ENCODE results near the gene NELFA.
"Not testable (repeated sequence)": the region's sequence is repeated elsewhere in the genome, so short reads cannot be mapped to it uniquely, and the experiment has no call there.

DNA sequence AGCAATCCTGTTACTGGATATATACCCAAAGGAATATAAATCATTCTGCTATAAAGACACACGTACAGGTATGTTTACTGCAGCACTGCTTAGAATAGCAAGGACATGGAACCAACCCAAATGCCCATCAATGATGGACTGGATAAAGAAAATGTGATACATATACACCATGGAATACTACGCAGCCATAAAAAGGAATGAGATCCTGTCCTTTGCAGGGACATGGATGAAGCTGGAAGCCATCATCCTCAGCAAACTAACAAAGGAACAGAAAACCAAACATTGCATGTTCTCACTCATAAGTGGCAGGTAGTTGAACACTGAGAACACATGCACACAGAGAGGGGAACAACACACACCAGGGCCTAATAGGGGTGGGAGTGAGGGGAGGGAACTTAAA is 5.4 kb downstream of the NELFA start:
- TF ChIP-seq POLR2A (IDR thresholded peaks at IDR 0.05) = not testable (repeated sequence)
- TF ChIP-seq, protein P1, sequence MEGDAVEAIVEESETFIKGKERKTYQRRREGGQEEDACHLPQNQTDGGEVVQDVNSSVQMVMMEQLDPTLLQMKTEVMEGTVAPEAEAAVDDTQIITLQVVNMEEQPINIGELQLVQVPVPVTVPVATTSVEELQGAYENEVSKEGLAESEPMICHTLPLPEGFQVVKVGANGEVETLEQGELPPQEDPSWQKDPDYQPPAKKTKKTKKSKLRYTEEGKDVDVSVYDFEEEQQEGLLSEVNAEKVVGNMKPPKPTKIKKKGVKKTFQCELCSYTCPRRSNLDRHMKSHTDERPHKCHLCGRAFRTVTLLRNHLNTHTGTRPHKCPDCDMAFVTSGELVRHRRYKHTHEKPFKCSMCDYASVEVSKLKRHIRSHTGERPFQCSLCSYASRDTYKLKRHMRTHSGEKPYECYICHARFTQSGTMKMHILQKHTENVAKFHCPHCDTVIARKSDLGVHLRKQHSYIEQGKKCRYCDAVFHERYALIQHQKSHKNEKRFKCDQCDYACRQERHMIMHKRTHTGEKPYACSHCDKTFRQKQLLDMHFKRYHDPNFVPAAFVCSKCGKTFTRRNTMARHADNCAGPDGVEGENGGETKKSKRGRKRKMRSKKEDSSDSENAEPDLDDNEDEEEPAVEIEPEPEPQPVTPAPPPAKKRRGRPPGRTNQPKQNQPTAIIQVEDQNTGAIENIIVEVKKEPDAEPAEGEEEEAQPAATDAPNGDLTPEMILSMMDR (IDR thresholded peaks at IDR 0.05) = not testable (repeated sequence)
